ENCODE data around the gene WNT1.

The WNT1 gene

GRCh38 chr12:48972213-48972951 is 5.7 kb upstream of the WNT1 start:
- no peaks in the 10 kb centered on the region for H3K9me3 ChIP-seq (ENCODE audit: control insufficient read depth in 2 of 2, low read length in 2 of 2)
- no peaks in the 10 kb centered on the region for H3K36me3 ChIP-seq (ENCODE audit: control insufficient read depth in 2 of 2, insufficient read depth in 2 of 2, low read length in 2 of 2)
- H3K4me3 ChIP-seq (ENCODE audit: low read length in 2 of 2): no peak overlapping the region
- H3K27ac ChIP-seq (ENCODE audit: low read length): no peak overlapping the region
- peaks cover 53 to 69% of the 10 kb centered on the region in 2 donors for H3K27me3 ChIP-seq (ENCODE audit: control insufficient read depth in 1 of 2, insufficient read depth in 2 of 2, low read length in 2 of 2)
- no peak overlapping the region for H3K9ac ChIP-seq (ENCODE audit: low read length in 2 of 2)
- peaks cover 21% of the 10 kb centered on the region for H3K4me1 ChIP-seq (ENCODE audit: control insufficient read depth, insufficient read depth, low read length)

GRCh38 chr12:48972952-48973483 is 5.1 kb upstream of the WNT1 start:
- no peaks in the 10 kb centered on the region for H3K9me3 ChIP-seq (ENCODE audit: control insufficient read depth in 2 of 2, low read length in 2 of 2)
- H3K4me1 ChIP-seq (ENCODE audit: control insufficient read depth, insufficient read depth, low read length): peaks cover 23% of the 10 kb centered on the region
- H3K4me3 ChIP-seq (ENCODE audit: low read length in 2 of 2): no peak overlapping the region
- H3K27me3 ChIP-seq (ENCODE audit: control insufficient read depth in 1 of 2, insufficient read depth in 2 of 2, low read length in 2 of 2): peaks cover 58 to 76% of the 10 kb centered on the region in 2 donors
- no peaks in the 10 kb centered on the region for H3K36me3 ChIP-seq (ENCODE audit: control insufficient read depth in 2 of 2, insufficient read depth in 2 of 2, low read length in 2 of 2)
- H3K27ac ChIP-seq (ENCODE audit: low read length): no peak overlapping the region
- H3K9ac ChIP-seq (ENCODE audit: low read length in 2 of 2): no peak overlapping the region

GRCh38 chr12:48973531-48973930 is 4.6 kb upstream of the WNT1 start:
- Histone ChIP-seq H3K27ac (ENCODE audit: low read length) (no peak overlapping the region), H3K4me1 (ENCODE audit: control insufficient read depth, insufficient read depth, low read length) (peaks cover 29% of the 10 kb centered on the region), H3K9me3 (ENCODE audit: control insufficient read depth in 2 of 2, low read length in 2 of 2) (no peaks in the 10 kb centered on the region), H3K36me3 (ENCODE audit: control insufficient read depth in 2 of 2, insufficient read depth in 2 of 2, low read length in 2 of 2) (no peaks in the 10 kb centered on the region), H3K4me3 (ENCODE audit: low read length in 2 of 2) (no peak overlapping the region), H3K27me3 (ENCODE audit: control insufficient read depth in 1 of 2, insufficient read depth in 2 of 2, low read length in 2 of 2) (peaks cover 61 to 81% of the 10 kb centered on the region in 2 donors), H3K9ac (ENCODE audit: low read length in 2 of 2) (no peak overlapping the region)

GRCh38 chr12:48973941-48974673 is 4.0 kb upstream of the WNT1 start:
- no peak overlapping the region for H3K9ac ChIP-seq (ENCODE audit: low read length in 2 of 2)
- peaks cover 34% of the 10 kb centered on the region for H3K4me1 ChIP-seq (ENCODE audit: control insufficient read depth, insufficient read depth, low read length)
- H3K9me3 ChIP-seq (ENCODE audit: control insufficient read depth in 2 of 2, low read length in 2 of 2): no peaks in the 10 kb centered on the region
- no peak overlapping the region for H3K4me3 ChIP-seq (ENCODE audit: low read length in 2 of 2)
- no peak overlapping the region for H3K27ac ChIP-seq (ENCODE audit: low read length)
- no peaks in the 10 kb centered on the region for H3K36me3 ChIP-seq (ENCODE audit: control insufficient read depth in 2 of 2, insufficient read depth in 2 of 2, low read length in 2 of 2)
- peaks cover 66 to 85% of the 10 kb centered on the region in 2 donors for H3K27me3 ChIP-seq (ENCODE audit: control insufficient read depth in 1 of 2, insufficient read depth in 2 of 2, low read length in 2 of 2)

- Histone ChIP-seq H3K27me3 (ENCODE audit: control insufficient read depth in 1 of 2, insufficient read depth in 2 of 2, low read length in 2 of 2) (peaks cover 74 to 86% of the 10 kb centered on the region in 2 donors), H3K4me1 (ENCODE audit: control insufficient read depth, insufficient read depth, low read length) (peaks cover 41% of the 10 kb centered on the region), H3K9ac (ENCODE audit: low read length in 2 of 2) (no peak overlapping the region), H3K36me3 (ENCODE audit: control insufficient read depth in 2 of 2, insufficient read depth in 2 of 2, low read length in 2 of 2) (no peaks in the 10 kb centered on the region), H3K9me3 (ENCODE audit: control insufficient read depth in 2 of 2, low read length in 2 of 2) (no peaks in the 10 kb centered on the region), H3K27ac (ENCODE audit: low read length) (no peak overlapping the region), H3K4me3 (ENCODE audit: low read length in 2 of 2) (peak overlapping the region; percentile 12 to 69)
These were observed 536 bp upstream of the WNT1 start for GRCh38 chr12:48977290-48978281.

- Histone ChIP-seq H3K4me1 (ENCODE audit: control insufficient read depth, insufficient read depth, low read length) (peaks cover 39% of the 10 kb centered on the region), H3K4me3 (ENCODE audit: low read length in 2 of 2) (peak overlapping the region; percentile 57 to 69), H3K9me3 (ENCODE audit: control insufficient read depth in 2 of 2, low read length in 2 of 2) (no peaks in the 10 kb centered on the region), H3K9ac (ENCODE audit: low read length in 2 of 2) (no peak overlapping the region), H3K36me3 (ENCODE audit: control insufficient read depth in 2 of 2, insufficient read depth in 2 of 2, low read length in 2 of 2) (no peaks in the 10 kb centered on the region), H3K27ac (ENCODE audit: low read length) (no peak overlapping the region), H3K27me3 (ENCODE audit: control insufficient read depth in 1 of 2, insufficient read depth in 2 of 2, low read length in 2 of 2) (peaks cover 70 to 76% of the 10 kb centered on the region in 2 donors)
These were observed 849 bp downstream of the WNT1 start for GRCh38 chr12:48978741-48979601.

- Histone ChIP-seq H3K27ac (ENCODE audit: low read length) (no peak overlapping the region), H3K9me3 (ENCODE audit: control insufficient read depth in 2 of 2, low read length in 2 of 2) (no peaks in the 10 kb centered on the region), H3K4me3 (ENCODE audit: low read length in 2 of 2) (peak overlapping the region; percentile 57 to 69), H3K9ac (ENCODE audit: low read length in 2 of 2) (no peak overlapping the region), H3K36me3 (ENCODE audit: control insufficient read depth in 2 of 2, insufficient read depth in 2 of 2, low read length in 2 of 2) (no peaks in the 10 kb centered on the region), H3K4me1 (ENCODE audit: control insufficient read depth, insufficient read depth, low read length) (peaks cover 39% of the 10 kb centered on the region), H3K27me3 (ENCODE audit: control insufficient read depth in 1 of 2, insufficient read depth in 2 of 2, low read length in 2 of 2) (peaks cover 69 to 72% of the 10 kb centered on the region in 2 donors)
These were observed 1.7 kb downstream of the WNT1 start for GRCh38 chr12:48979602-48980388.

GRCh38 chr12:48980389-48980952 is 2.3 kb downstream of the WNT1 start:
- H3K36me3 ChIP-seq (ENCODE audit: control insufficient read depth in 2 of 2, insufficient read depth in 2 of 2, low read length in 2 of 2): no peaks in the 10 kb centered on the region
- peak overlapping the region; percentile 57 to 69 for H3K4me3 ChIP-seq (ENCODE audit: low read length in 2 of 2)
- no peak overlapping the region for H3K27ac ChIP-seq (ENCODE audit: low read length)
- H3K9me3 ChIP-seq (ENCODE audit: control insufficient read depth in 2 of 2, low read length in 2 of 2): no peaks in the 10 kb centered on the region
- H3K4me1 ChIP-seq (ENCODE audit: control insufficient read depth, insufficient read depth, low read length): peaks cover 39% of the 10 kb centered on the region
- no peak overlapping the region for H3K9ac ChIP-seq (ENCODE audit: low read length in 2 of 2)
- H3K27me3 ChIP-seq (ENCODE audit: control insufficient read depth in 1 of 2, insufficient read depth in 2 of 2, low read length in 2 of 2): peaks cover 66 to 74% of the 10 kb centered on the region in 2 donors

Measured in stomach smooth muscle (tissue), 2 donors.